ENCODE data around the gene GID8. TPM values are rescaled to one million over a fixed set of nuclear protein-coding genes. Genes with fewer than 3 reads are reported as not detected.
A peak's percentile ranks its signal among the peaks of the same experiment; 100 is the strongest.

GID8 gene
- total and polyA plus RNA-seq, 2 of the 13 experiments (the other 11 are each of a cell fraction or from before 2014, with no cell fraction given): 39.6 to 59.8 TPM

DNA sequence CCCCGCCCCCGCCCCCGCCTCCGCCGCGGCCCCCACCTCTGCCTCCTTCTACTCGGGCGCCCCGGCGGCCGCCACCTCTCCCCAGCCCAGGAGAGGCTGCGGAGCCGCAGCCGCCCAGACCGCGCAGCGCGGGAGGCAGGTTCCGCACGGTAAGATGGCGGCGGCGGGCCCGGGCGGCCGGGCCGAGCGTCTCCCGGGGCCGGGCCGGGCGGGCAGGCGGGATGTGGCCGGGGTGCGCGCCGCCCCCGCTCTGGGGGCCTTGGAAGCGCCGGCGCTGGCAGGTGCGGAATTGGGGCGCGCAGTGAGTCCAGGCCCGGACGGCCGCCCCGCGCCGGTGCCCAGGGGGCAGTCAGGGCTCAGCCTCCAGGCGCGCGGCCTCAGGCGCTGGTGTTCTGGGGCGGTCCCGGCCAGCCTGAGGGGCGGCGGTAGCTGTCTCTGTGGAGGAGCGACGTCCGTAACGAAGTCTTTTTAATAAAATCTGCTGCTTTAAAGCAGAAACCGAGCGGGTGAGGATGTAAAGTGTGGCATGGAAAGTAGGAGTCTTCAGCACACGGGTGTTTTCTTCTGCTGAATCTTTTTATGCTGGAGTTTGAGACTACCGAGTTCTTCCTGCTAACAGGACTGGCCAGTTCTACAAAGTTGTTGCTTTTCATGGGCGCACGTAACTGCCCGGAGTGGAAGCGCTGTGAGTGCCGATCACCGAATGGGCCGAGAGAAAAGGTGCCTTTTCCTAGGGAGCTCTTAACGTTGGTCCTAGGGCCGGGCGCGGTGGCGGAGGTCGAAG, at the start of gene GID8 (continued):
- TF ChIP-seq, protein P1, sequence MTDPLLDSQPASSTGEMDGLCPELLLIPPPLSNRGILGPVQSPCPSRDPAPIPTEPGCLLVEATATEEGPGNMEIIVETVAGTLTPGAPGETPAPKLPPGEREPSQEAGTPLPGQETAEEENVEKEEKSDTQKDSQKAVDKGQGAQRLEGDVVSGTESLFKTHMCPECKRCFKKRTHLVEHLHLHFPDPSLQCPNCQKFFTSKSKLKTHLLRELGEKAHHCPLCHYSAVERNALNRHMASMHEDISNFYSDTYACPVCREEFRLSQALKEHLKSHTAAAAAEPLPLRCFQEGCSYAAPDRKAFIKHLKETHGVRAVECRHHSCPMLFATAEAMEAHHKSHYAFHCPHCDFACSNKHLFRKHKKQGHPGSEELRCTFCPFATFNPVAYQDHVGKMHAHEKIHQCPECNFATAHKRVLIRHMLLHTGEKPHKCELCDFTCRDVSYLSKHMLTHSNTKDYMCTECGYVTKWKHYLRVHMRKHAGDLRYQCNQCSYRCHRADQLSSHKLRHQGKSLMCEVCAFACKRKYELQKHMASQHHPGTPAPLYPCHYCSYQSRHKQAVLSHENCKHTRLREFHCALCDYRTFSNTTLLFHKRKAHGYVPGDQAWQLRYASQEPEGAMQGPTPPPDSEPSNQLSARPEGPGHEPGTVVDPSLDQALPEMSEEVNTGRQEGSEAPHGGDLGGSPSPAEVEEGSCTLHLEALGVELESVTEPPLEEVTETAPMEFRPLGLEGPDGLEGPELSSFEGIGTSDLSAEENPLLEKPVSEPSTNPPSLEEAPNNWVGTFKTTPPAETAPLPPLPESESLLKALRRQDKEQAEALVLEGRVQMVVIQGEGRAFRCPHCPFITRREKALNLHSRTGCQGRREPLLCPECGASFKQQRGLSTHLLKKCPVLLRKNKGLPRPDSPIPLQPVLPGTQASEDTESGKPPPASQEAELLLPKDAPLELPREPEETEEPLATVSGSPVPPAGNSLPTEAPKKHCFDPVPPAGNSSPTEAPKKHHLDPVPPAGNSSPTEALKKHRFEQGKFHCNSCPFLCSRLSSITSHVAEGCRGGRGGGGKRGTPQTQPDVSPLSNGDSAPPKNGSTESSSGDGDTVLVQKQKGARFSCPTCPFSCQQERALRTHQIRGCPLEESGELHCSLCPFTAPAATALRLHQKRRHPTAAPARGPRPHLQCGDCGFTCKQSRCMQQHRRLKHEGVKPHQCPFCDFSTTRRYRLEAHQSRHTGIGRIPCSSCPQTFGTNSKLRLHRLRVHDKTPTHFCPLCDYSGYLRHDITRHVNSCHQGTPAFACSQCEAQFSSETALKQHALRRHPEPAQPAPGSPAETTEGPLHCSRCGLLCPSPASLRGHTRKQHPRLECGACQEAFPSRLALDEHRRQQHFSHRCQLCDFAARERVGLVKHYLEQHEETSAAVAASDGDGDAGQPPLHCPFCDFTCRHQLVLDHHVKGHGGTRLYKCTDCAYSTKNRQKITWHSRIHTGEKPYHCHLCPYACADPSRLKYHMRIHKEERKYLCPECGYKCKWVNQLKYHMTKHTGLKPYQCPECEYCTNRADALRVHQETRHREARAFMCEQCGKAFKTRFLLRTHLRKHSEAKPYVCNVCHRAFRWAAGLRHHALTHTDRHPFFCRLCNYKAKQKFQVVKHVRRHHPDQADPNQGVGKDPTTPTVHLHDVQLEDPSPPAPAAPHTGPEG (CRISPR knock-in tag; IDR thresholded peaks at IDR 0.05): peak; percentile 67; the same call in 1 of the 2 replicates
- TF ChIP-seq SIX4 (CRISPR knock-in tag; IDR thresholded peaks at IDR 0.05): no peak
- peak; percentile 67; the same call in 1 of the 2 replicates for TF ChIP-seq ZNF225 (CRISPR knock-in tag; IDR thresholded peaks at IDR 0.05)
- TF ChIP-seq, protein P2, sequence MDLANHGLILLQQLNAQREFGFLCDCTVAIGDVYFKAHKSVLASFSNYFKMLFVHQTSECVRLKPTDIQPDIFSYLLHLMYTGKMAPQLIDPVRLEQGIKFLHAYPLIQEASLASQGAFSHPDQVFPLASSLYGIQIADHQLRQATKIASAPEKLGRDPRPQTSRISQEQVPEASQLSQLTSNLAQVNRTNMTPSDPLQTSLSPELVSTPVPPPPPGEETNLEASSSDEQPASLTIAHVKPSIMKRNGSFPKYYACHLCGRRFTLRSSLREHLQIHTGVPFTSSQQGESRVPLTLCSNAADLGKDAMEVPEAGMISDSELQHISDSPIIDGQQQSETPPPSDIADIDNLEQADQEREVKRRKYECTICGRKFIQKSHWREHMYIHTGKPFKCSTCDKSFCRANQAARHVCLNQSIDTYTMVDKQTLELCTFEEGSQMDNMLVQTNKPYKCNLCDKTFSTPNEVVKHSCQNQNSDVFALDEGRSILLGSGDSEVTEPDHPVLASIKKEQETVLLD (CRISPR knock-in tag; IDR thresholded peaks at IDR 0.05; ENCODE audit: low read depth): peak; percentile 70; the same call in 1 of the 2 replicates
- TF ChIP-seq ZFY (CRISPR knock-in tag; IDR thresholded peaks at IDR 0.05): peak; percentile 15
- 0 out of 2 replicates have a peak, but pooled peaks have one; percentile 10 for TF ChIP-seq GLI4 (CRISPR knock-in tag; IDR thresholded peaks at IDR 0.05; ENCODE audit: borderline replicate concordance)
- no peak for TF ChIP-seq AGO2 (optimal IDR thresholded peaks at IDR 0.05; ENCODE audit: low read depth, low read length)
- TF ChIP-seq HNRNPUL1 (IDR thresholded peaks at IDR 0.05; ENCODE audit: low read depth, low read length): no peak; the same call in 1 of the 2 replicates
- TF ChIP-seq, protein P3, sequence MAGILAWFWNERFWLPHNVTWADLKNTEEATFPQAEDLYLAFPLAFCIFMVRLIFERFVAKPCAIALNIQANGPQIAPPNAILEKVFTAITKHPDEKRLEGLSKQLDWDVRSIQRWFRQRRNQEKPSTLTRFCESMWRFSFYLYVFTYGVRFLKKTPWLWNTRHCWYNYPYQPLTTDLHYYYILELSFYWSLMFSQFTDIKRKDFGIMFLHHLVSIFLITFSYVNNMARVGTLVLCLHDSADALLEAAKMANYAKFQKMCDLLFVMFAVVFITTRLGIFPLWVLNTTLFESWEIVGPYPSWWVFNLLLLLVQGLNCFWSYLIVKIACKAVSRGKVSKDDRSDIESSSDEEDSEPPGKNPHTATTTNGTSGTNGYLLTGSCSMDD (CRISPR knock-in tag; IDR thresholded peaks at IDR 0.05): 0 out of 2 replicates have a peak, but pooled peaks have one; percentile 27
- 0 out of 2 replicates have a peak, but pooled peaks have one; percentile 26 for TF ChIP-seq KDM5B (CRISPR knock-in tag; IDR thresholded peaks at IDR 0.05; ENCODE audit: borderline replicate concordance)
- peak; percentile 11; the same call in 1 of the 2 replicates for TF ChIP-seq ZNF441 (CRISPR knock-in tag; IDR thresholded peaks at IDR 0.05; ENCODE audit: borderline replicate concordance)
- peak; percentile 91 for TF ChIP-seq ZNF891 (CRISPR knock-in tag; IDR thresholded peaks at IDR 0.05)
- TF ChIP-seq ZNF674 (CRISPR knock-in tag; IDR thresholded peaks at IDR 0.05; ENCODE audit: low read depth): no peak
- TF ChIP-seq, protein P4, sequence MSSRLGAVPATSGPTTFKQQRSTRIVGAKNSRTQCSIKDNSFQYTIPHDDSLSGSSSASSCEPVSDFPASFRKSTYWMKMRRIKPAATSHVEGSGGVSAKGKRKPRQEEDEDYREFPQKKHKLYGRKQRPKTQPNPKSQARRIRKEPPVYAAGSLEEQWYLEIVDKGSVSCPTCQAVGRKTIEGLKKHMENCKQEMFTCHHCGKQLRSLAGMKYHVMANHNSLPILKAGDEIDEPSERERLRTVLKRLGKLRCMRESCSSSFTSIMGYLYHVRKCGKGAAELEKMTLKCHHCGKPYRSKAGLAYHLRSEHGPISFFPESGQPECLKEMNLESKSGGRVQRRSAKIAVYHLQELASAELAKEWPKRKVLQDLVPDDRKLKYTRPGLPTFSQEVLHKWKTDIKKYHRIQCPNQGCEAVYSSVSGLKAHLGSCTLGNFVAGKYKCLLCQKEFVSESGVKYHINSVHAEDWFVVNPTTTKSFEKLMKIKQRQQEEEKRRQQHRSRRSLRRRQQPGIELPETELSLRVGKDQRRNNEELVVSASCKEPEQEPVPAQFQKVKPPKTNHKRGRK (CRISPR knock-in tag; IDR thresholded peaks at IDR 0.05): no peak
- TF ChIP-seq, protein P5, sequence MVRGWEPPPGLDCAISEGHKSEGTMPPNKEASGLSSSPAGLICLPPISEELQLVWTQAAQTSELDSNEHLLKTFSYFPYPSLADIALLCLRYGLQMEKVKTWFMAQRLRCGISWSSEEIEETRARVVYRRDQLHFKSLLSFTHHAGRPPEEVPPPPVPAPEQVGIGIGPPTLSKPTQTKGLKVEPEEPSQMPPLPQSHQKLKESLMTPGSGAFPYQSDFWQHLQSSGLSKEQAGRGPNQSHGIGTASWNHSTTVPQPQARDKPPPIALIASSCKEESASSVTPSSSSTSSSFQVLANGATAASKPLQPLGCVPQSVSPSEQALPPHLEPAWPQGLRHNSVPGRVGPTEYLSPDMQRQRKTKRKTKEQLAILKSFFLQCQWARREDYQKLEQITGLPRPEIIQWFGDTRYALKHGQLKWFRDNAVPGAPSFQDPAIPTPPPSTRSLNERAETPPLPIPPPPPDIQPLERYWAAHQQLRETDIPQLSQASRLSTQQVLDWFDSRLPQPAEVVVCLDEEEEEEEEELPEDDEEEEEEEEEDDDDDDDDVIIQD (CRISPR knock-in tag; IDR thresholded peaks at IDR 0.05; ENCODE audit: low read depth): no peak
- no peak for TF ChIP-seq FOXP1 (IDR thresholded peaks at IDR 0.05)
- no peak for TF ChIP-seq FOXP1 (CRISPR knock-in tag; IDR thresholded peaks at IDR 0.05)
